IPS-11a (cell line): ENCODE data around the gene CLCN4.

Experiments
- H3K4me3 ChIP-seq: one replicate; pipeline ENCODE4 v1.5.1; 2013; ENCODE audit warnings: low read depth, low read length, control low read depth

Gene CLCN4

DNA sequence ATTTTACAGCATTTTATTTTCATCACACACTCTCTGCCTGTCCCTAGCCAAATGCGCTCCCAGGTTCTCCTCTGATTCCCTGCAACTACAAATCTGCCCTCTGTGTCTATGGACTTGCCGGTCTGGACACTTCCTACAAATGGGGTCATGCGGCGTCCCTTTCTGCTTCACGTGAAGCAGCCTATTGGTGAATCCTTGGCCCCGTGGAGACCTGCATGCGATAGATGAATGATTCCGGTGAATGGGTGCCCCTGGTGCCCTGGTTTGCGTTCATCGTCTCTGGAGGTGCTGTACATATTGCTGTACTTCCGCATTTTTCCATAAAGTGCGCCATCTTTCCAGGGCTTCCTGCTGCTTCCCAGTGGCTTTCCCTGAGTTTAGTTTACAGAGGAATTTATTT lies 27.5 kb upstream of the CLCN4 start:
- H3K4me3 ChIP-seq = no peak overlapping the region

DNA sequence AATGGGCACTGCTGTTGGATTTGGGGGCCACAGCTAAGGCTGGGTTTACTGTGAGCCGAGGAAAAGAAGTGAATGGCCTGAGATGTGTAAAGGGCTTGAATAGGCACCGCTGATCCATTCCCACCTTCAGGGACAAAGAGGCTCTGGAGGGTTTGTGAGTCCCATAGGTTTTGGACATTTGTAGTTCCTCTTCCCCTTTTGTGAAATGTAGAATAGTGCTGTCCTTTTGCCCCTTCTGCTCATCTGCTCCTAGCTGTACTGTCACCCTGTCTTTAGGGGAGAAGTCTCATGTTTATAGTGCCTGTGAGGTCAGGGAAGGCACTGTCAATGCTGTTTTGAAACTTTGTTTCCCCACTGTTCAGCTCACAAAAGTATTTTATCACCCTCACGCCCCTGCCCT lies 26.4 kb upstream of the CLCN4 start:
- H3K4me3 ChIP-seq = no peak overlapping the region

DNA sequence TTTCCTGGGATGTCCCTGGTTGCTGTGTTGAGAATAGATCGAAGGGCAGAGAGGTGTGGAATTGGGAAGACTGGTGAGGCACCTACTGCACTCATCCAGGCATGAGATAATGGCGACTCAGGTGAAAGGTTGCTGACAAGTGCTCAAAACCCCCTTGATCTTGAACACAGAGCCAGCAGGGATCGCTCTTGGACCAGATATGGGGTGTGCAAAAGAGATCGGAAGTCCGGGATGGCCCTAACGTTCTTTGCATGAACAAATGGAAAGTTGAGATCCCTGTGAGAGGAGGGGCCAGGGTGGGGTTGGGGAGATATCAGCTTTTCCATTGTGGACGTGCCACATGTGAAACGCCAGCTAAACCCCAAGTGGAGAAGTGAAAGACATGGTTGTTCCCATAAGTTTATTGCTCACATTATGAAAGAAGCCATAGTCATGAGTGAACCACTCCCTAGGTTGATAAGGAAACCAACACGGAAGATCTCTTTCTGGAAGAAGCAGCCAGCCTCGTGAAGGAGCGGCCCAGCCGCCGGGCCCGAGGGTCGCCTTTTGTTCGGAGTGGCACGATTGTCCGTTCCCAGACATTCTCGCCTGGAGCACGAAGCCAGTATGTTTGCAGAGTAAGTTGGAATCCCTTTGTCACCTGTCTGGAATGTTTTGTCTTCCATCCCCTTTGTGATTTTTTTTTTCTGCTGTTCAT lies 22.6 kb upstream of the CLCN4 start:
- H3K4me3 ChIP-seq = no peak overlapping the region

DNA sequence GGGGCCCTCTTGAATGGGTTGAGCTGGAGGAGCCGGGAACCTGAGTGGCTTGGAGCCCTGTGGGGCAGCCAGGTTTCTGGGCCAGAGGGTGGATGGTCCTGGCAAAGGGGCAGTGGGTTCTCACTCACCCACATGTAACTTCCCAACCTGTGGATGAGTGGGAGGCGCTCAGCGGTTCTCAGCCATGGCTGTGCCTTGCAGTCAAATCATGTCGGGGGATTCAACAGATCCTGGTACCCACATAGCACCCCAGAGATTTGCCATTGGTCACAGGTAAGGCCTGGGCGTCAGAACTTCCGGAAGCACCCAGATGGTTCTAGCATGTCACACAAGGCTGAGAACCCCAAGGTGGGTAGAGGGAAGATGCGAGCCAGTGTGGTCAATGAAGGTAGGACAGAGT lies 21.9 kb upstream of the CLCN4 start:
- H3K4me3 ChIP-seq = no peak overlapping the region

DNA sequence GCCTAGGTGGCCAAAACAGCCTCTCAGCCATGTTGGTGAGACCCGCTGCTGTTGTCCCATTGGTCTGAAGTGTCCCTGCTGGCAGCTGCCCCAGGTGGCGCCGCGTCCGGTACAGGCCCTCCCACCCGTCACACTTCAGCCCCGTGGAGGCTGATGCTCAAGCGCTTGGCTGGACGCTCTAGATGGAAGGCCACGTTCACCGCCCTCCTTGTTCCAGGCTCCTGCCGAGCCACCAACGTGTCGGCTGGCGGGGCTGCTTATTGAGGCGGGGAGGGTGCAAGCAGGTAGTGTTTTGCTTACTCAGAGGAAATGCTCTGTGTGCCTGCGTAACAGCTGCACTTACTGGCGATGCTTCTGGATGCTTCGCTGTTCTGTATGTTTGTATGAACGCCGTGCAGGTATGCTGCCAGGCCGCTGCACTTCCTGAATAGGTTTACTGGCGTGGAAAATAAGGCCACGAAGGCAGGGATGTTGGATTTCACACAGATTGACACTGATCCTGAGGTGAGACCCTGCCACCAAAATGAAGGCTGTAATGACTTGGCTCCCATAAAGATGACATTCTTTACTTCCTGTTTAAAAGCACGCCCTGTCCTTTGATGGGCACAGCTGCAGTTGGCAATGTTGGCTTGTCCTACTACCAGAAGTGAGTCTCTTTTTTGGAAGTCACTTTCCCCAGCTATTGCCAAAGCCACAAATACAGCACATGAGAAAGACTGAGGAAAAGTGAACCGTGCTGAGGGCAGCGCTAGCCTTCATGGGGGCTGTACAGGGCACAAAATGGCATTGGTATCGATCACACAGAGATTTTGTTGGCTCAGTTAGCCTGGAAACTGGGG lies 21.0 kb upstream of the CLCN4 start:
- no peak overlapping the region for H3K4me3 ChIP-seq

DNA sequence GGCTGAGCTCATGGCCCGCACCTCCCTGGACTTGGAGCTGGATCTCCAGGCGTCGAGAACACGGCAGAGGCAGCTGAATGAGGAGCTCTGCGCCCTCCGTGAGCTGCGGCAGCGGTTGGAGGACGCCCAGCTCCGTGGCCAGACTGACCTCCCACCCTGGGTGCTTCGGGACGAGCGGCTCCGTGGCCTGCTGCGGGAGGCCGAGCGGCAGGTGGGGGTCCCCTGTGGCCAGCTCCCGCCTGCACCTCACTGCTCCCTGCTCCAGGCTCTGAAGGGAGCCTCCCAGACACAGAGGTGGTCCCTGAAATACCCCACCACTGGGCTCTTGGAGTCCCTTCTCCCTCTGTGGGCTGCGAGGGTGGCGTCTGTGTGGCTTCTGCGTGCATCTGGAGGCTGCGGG lies 18.0 kb upstream of the CLCN4 start:
- H3K4me3 ChIP-seq = no peak overlapping the region

DNA sequence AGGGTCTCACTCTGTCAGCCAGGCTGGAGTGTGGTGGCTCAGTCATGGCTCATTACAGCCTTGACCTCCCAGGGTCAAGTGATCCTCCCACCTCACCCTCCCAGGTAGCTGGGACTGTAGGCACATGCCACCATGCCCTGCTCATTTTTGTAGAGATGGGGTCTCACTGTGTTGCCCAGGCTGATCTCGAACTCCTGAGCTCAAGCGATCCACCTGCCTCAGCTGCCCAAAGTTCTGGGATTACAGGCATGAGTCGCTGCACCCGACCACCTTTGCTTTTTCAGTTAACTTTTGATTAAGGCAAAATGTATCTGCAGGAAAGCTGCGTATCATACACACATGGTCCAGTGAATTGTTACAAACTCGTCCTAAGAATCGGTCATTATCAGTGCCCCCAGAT lies 16.5 kb upstream of the CLCN4 start:
- H3K4me3 ChIP-seq = no peak overlapping the region

DNA sequence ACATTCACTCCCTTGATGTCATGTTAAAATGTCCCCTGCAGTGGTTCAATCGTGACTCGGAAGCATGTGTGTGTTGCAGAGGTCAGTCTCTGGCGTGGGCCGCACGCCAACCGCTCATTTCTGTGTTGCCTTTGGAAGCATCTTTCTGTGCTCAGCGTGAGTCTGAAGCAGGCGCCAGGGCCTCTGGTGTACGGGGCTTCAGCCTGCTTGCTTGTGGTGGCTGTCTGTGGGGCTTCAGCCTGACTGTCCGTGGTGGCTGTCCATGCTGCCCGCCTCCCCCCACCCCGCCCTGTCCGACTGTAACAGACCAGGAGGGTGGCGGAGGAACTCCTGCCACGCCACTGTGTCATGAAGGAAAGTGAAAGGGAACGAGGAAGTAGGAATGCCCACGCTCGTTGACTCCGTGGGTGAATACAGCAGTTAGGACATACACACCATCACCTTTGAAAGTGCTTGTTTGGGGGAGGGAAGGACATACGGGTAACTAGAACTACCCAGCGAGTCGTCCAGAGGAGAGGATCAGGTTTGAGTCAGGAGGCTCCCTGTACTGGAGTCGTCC lies 14.7 kb upstream of the CLCN4 start:
- no peak overlapping the region for H3K4me3 ChIP-seq

DNA sequence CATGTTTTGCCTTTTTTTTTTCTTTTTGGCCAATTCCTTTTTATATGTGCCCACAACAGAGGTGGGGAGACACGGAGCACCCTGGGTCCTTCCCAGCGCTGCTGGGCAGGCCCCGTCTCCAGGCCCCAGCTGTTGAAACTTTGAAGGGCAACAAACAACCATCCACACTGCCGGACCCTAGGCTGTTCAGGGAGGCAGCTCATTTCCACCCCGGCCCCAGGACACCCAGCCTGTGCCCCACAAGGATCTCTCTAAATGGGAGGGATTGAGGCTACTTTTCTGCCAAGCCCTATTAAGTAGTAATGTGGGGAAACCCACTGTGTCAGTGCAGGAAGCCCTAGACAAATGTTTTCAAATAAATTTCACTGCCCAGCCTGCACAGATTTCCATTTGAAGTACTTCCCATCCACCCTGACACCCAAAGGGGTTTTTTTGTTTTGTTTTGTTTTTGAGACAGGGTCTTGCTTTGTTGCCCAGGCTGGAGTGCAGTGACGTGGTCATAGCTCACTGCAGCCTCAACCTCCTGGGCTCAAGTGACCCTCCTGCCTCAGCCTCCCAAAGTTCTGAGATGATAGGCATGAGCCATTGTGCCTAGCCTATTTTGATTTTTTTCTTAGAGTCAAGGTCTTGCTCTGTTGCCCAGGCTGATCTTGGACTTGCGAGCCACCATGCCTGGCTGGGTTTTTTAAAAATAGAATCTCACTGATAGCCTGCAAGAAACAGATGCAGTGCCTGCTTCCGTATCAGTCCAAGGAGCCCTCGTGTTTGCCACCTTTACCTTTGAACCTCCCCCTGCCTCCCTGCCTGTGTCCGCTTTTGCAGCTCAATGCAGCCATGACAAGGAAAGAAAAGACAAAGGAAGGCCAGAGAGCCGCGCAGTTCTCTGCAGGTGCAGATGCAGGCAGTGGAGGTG lies 13.4 kb upstream of the CLCN4 start:
- no peak overlapping the region for H3K4me3 ChIP-seq

DNA sequence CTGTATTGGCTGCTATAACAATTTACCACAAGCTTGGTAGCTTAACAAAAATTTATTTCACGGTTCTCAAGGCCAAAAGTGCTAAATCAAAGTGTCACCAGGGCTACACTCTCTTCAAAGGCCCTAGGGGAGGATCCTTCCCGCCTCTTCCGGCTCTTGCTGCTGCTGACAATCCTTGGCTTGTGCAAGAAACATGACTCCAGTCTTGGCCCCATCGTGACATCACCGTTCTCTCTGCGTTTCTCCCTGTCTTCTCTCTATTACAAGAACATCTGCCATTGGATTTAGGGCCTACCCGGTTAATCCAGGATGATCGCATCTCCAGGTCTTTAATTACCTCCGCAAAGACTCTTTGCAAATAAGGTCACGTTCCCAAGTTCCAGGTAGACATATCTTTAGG lies 10.4 kb upstream of the CLCN4 start:
- no peak overlapping the region for H3K4me3 ChIP-seq

DNA sequence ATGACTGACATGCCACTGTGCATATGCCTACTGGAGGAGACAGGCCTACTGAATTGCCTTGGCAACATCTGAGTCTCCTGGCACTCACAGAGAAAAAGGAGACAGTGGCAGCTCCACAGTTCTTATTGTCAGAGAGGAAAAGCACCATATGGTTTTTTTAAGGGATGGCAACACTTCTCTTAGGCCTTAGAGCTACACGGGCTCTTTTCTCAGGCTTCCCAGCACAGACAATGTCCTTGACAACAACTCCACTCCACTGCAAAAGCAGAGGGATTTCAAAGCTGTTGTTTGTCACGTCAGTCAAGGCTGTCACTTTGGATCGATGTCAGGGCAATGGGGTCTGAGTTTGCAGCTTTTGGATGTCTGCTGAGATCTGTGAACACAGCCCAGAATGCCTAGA lies 4.7 kb upstream of the CLCN4 start:
- H3K4me3 ChIP-seq = no peak overlapping the region

DNA sequence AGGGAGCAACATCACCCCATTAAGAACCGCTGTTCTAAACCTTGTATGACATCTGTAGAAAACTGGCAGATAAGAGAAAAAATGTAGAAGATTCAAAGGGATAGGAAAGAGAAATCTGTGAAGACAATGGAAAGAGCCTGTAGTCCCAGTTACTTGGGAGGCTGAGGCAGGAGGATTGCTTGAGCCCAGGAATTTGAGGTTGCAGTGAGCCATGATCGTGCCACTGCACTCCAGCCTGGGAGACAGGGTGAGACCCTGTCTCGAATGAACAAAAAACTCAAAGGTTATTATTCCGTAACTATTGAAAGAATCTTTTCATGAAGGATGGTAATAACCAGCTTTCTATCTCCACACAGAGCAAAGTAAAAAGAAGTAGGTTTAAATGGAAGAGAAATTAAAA lies 1.6 kb upstream of the CLCN4 start:
- no peak overlapping the region for H3K4me3 ChIP-seq

DNA sequence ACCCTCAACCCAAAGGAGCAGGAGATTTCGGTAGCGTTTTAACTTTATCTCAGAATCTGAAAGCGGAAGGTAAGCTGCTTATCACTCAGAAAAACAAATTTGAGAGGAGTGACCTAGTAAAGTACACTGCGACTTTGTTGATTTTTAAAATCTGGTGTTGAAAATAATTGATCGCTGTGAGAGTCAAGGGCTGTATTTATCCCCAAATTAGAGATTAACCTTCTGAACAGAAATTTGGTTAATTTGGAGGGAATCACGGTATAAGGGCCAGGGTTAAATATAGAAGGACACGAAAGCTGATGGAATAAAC lies 212 bp downstream of the CLCN4 start:
- no peak overlapping the region for H3K4me3 ChIP-seq

DNA sequence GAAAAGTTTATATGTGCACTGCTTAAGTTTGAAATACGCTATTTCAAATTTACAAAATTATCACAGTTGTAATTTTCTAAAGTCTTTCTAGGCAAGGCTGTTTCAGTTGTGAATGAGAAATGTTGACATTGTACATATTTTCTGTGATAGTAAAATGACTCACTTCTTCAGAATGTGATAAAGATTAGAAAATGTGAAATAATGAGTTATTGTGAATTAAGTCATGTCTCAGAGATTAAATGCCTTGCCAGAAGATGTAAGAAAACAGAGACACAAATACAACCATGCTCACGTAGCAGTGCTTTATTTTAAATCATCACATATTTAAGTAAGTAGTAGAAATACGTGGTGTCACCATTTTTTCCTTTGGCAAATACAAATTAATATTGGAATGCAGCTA lies 768 bp downstream of the CLCN4 start:
- H3K4me3 ChIP-seq = no peak overlapping the region

DNA sequence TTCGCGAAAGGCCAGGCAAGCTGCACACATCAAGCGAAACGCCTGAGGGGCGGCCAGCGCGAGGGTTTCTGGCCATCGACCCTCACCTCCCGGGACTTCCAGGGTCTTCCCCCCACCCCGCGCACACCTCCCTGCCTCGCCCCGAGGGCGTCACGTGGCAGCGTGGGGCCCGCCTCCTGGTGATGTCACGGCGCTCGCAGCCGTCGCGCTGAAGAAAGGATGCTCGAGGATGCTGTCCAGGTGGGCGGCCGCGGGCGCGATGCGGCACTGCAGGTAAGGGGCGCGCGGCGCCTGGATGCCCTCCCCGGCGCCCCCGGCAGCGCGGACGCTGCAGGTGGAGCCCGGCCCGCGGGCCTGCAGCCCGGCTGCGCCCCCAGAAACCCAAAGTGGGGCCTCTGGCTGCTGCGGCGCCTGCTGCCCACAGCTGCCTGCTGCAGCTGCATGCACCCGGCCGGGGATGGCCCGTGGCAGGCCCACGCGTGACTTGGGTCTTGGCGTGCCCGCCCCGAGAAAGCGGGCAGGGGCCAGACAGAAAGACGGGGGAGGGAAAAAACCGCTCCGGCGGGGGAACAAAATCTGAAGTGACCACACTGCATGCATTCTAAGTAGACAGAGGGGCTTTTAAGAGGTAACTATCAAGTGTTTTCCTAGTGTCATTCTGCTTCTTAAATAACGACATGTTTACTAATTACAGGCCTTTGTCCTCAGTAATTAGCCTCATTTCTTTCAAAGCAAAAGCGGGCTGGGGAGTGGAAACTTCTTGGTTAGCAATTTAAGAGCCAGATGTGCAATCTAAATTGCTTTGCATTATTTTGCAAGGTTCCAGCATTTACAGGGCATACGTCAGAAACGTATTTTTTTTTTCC lies 1.7 kb downstream of the CLCN4 start:
- peak overlapping the region; percentile 2 for H3K4me3 ChIP-seq

DNA sequence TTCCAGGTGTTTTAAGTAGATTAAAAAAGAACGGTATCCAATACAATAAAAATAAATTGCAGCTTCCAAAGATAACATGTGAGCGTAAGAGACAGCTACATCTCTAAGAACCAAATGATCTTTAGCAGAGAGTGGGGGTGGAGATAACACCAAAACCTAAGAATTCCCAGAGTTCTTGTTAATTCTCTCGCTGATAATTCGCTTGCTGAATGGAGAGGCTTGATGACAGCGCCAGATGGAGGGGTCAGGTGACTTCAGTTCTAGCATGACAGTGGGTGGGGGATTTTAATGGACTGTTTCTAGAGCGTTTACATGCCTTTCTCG lies 2.3 kb downstream of the CLCN4 start:
- no peak overlapping the region for H3K4me3 ChIP-seq

DNA sequence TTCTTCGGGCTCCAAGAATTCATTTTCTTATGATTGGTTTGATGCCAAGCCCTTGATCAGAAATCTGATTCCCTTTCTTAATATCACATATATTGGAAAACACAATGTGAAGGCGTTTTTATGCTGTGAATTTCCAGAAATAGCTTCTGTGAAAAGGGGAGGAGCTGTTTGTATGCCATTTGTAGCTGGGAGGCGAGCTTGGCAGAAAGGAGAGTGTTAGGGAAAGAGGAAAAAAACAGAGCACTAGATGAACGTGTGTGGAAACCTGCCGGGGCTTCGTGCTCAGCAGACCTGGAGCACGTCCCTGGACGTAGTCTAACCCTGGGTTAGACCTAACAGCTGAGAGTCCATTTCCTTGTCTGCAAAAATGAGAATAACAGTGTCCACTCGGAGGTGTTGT lies 3.4 kb downstream of the CLCN4 start:
- H3K4me3 ChIP-seq = no peak overlapping the region

DNA sequence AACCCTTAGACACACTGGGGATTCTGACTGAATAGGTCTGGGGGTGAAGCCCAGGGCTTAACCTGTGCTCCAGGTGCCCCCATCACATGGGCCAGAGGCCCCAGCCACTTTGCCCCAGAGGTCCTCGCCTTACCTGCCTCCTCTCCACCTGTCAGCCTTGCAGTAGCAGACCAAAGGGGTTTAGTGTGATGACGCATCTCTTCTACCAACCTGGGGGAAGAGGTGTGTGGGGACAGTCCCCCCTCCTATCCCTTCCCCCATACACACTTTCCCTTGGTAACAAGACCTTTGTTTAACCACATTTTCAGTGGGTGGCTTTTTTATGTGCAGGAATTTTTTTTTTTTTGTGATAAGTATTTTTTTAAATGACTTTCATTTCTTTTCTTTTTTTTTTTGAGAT lies 6.3 kb downstream of the CLCN4 start:
- H3K4me3 ChIP-seq = no peak overlapping the region

DNA sequence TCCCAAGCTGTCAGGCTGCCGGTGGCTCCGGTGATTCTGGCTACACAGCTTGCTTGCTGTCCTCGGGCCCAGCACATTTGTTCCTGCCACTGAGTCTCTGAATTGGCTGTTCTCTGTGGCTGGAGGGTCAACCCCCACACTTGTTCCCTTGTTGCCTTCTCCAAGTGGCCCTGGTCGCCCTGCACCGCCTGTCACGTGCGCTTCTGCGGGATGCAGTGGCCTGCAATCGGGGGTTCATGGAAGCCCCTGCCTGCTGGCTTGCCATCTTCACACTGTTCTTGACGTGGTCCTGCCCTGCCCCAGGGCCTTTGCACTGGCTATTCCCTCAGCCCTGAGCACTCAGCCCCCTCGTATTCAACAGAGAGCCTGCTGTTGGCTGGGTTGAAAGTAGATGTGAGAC lies 8.1 kb downstream of the CLCN4 start:
- no peak overlapping the region for H3K4me3 ChIP-seq

DNA sequence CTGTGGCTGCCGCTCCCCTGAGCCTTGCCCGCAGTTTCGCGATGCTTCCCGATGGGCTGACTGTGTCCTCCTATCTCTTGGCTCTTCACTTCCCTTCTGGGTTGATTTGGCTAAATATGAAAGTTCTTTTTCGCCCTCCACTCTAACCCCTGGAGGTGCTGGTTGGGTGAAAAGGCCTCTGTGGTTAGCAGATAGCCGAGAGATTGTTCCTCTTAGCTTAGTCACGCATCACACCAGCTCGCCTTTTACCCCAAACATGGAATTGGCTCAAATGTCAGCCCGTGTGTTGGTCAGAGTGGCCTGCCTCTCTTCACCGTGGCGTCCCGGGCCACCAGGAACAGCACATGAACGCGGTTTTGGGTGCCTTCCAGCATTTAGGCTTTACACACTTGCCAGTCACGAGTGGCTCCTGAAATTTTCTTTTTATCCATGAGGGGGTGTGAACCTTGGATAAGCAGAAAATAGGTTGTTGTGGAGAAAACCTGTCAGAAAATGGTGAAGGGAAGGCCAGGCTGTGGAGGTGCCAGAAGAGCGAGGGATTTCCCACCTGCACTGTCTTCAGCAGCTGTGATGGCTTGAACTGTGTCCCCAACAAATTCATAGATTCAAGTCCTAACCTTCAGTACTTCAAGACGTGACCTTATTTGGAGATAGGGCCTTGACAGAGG lies 8.9 kb downstream of the CLCN4 start:
- H3K4me3 ChIP-seq = no peak overlapping the region
